GM21723 (cell line): ENCODE data around the gene MAGI3.
"Not testable (repeated sequence)": the region's sequence is repeated elsewhere in the genome, so short reads cannot be mapped to it uniquely, and the experiment has no call there.

Source experiments
- ATAC-seq: cut with Tn5 transposase; IDR thresholded peaks from one replicate; pipeline ENCODE4 v1.9.1; 2021; ENCODE audit warnings: mild to moderate bottlenecking, moderate library complexity; ENCODE audit not compliant: unreplicated experiment

MAGI3 gene

DNA sequence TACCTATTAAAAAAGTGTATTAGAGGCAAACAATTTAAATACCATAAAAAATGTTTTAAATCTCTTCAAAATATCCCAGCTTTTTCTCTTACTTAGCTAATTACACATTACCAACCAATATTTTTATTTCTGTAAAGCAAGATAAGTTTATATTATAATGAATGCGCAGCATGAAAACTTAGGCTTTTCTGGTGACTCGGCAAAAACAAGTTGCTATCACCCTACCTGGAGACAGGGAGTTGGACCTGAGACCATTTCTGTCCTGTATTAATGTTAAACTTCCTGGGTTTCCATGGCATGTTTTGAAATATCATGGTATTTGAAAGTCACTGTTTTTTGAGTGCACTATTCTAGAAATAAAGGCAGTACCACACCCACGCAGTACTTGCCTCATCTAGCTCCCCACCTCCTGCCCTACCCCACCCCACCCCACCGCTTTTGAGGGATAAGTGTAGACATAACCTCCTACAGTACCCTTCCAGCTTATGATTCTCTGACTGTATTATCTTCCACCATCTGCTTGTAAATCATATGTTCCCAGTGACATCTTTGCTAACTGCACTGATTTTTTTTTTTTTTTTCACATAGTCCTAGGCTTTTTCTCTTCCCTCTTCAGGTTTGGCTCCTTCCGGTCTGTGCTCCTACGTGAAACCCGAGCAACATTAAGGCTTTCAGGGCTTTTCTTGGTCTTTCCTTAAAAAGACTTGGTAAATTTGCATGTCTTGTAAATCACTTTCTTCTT is 291.5 kb downstream of the MAGI3 start:
- ATAC-seq = no peak

DNA sequence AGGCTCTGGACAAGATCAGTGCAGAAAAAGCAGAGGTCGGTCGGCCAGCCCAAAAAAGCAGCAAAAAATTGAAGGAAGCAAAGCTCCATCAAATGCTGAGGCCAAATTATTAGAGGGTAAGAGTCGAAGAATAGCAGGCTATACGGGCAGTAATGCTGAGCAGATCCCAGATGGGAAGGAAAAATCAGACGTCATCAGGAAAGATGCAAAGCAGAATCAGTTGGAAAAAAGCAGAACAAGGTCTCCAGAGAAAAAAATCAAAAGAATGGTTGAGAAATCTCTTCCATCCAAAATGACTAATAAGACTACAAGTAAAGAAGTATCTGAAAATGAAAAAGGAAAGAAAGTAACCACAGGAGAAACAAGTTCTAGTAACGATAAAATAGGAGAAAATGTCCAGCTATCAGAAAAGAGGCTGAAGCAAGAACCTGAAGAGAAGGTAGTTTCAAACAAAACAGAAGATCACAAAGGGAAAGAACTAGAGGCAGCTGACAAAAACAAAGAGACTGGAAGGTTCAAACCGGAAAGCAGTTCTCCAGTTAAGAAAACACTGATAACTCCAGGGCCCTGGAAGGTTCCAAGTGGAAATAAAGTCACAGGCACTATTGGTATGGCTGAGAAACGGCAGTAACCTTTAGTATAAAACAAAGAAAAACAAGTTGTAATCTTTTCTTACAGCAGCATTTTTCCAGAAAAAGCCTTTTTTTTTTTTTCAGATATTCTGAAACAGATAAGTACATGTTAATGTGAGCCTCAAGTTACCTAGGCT is 293.3 kb downstream of the MAGI3 start:
- no peak for ATAC-seq

DNA sequence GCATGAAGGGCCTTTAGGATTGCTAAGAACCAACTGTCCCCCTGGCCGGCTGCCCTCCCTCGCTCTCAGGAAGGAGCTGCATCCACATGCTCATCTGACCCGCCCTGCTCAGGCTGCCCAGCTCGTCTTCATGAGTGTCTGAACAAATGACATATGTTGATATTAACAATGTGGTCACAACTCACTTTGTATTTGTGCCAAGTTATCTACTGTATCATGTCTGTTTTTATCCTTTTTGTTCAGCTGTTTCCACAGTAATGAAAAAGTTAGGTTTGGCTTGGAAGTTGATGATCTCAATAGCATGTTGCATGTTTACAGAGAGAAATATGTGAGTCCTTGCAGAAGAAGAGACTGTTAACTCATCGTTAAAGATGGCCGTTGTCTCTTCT is 293.8 kb downstream of the MAGI3 start:
- ATAC-seq = no peak

DNA sequence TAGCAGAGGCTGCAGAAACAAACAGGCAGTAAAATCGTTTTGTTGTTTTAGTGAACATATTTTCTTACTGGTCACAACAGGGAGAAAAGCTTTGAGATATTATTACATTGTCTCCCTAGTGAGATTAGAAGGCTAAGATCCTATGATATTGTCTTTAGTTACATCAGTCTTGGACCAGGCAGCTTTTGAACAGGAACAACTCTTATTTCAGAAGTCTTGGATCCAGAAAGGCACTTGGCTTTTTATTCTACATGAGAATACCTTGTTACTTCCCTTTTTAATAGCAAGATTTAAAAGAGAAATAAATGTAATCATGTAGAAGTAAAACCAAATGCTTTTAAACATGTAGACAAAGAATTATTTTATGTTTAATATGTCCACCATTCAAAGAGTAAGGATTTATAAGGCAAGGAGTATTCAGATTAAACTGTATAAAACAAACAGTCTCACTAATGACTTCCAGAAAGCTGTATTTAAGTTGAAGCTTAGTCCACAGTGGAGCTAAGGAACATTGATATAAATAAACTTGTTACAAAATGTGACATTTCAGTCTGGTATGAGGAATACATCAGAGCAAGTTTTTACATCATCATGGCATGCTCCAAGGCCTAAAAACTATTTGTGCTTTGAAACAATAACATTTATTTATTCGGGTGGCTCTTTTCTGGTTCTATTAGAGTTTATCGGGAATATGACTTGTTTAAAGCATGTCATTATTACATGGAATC is 296.7 kb downstream of the MAGI3 start:
- no peak for ATAC-seq

DNA sequence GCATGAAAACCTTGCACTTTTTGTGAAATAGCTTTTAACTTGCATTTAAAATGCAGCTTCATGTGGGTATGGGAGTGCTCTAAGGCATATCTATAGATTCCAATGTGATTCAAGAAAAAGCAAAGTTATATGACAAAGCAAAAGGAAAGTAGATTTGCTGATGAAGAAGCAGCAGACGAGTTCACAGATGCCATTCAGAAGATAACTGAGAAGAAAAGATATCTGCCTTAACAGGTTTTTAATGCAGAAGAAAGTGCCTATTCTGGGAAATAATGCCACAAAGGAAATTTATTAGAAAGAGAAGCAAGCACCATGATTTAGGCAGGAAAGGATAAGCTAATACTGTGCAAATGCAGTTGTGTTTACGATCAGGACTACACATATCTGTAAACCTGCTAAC is 300.9 kb downstream of the MAGI3 start:
- ATAC-seq = no peak

DNA sequence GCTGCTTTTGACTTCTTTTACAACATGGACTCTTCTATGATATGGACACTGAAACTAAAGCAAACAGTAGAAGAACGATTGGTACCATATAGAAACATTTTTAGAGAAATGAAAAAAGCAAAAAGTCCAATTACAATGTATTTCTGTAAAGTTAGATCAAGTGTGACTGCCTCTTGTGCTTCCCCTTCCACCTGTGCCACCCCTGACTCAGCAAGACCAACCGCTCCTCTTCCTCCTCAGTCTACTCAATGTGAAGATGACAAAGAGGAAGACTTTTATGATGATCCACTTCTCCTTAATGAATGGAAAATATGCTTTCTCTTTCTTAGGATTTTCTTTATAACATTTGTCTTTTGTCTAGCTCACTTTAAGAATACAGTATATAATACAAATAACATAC is 302.0 kb downstream of the MAGI3 start:
- ATAC-seq = no peak

DNA sequence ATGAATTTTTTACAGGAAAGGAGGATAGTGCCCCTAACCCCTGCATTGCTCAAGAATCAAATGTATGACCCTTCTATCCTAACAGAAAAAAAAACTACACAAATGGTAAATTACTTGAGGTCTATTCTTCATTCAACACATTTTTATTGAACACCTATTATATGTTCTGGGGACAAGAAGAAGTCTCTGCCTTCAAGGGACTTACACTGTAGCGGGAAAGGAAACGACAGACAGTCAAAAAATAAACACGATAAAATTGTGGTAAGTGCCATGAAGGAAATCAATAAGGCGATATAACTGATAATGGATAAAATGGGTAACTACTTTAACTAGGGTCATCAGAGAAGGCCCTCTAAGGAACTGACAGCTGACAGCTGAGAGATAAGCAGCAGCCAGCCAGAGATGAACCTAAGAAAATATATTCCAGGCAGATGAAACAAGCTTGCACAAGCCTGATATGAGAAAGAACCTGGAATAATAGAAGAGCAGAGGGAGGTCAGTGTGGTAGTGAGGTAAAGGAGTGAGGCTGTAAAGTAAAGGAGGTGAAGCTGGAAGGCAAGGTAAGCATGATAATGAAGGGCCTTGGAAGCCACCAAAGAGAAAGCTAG is 302.6 kb downstream of the MAGI3 start:
- no peak for ATAC-seq

DNA sequence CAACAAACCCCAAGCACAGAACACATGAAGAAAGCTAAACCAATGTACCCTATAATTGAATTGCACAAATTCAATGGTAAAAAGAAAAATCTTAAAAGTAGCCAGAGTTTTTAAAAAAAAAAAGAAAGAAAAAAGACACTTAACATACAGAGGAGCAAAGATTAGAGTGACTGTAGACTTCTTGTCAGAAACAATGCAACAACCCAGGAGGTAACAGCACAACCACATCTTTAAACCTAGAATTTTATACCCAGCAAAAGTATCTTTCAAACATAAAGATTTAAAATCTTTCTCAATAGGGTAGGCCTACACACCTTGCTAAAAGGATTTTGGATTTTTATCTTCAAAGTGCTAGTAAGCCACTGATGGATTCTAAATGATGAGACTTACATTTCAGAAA is 304.6 kb downstream of the MAGI3 start:
- no peak for ATAC-seq

DNA sequence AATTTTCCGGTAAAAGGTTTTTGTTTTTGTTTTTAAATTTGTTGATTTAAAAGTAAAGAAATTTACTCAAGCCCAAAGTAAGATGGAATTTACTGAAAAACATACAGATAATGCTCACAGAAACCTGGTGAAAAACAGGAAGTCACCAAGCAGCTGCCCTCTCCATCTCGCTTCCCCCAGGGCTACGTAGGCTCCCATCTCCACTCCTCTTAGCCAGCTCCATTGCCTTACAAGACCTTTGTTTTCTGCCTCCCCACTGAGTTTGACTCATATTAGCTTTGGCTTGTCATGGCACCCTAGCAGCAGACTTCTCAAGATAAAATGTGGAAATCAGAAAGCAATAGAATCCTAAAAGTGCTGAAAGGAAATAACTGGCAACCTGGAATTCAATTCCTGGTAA is 311.1 kb downstream of the MAGI3 start:
- ATAC-seq = no peak

DNA sequence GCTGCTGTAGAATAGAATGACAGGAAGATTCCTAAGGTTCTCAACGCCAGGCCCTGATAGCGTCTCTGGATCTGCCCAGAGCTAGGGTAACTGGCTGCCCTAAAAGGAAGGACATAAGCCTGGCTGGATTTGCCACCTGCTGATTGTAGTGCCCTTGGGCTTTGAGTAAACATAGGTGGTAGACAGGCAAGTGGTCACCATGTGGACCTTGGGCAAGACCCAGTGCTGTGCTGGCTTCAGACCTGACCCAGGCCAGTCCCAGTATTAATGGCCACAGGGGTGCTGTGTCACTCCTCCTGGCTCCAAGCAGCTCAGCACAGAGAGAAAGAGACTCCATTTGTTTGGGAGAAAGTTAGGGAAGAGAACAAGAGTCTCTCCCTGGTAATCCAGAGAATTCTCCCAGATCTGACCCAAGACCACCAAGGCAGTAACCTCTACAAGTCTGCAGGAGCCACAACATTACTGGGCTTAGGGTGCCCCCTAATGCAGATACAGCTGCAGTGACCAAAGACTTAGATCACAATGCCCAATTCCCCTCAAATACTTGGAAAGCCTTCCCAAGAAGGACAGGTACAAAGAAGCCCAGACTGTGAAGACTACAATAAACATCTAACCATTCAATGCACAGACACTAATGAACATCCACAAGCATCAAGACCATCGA is 324.4 kb downstream of the MAGI3 start:
- ATAC-seq = no peak

DNA sequence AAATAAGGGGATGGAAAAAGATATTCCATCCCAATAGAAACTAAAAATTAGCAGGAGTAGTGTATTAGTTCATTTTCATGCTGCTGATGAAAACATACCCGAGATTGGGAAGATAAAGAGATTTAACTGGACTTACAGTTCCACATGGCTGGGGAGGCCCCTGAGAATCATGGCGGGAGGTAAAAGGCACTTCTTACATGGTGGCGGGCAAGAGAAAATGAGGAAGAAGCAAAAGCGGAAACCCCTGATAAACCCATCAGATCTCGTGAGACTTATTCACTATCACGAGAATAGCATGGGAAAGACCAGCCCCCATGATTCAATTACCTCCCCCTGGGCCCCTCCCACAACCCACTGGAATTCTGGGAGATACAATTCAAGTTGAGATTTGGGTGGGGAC is 327.2 kb downstream of the MAGI3 start:
- not testable (repeated sequence) for ATAC-seq

DNA sequence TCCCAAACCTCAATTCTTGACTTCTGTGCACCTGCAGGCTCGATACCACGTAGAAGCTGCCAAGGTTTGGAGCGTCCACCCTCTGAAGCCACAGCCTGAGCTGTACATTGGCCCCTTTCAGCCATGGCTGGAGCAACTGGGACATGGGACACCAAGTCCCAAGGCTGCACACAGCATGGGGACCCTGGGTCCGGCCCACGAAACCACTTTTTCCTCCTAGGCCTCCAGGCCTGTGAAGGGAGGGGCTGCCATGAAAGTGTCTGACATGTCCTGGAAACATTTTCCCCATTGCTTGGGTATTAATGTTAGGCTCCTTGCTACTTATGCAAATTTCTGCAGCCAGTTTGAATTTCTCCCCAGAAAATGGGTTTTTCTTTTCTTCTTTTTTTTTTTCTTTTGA is 328.3 kb downstream of the MAGI3 start:
- not testable (repeated sequence) for ATAC-seq

DNA sequence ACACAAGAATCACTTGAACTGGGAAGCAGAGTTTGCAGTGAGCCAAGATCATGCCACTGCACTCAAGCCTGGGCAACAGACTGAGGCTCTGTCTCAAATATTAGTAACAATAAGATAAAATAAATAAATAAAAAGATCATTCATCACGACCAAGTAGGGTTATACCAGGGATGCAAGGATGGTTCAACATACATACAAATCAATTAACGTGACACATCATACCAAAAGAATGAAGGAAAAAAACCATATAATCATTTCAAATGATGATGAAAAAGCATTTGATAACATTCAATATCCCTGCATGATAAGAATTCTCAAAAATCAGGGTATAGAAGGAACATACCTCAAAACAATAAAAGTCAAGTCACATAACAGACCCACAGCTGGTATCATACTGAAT is 330.7 kb downstream of the MAGI3 start:
- ATAC-seq = no peak

DNA sequence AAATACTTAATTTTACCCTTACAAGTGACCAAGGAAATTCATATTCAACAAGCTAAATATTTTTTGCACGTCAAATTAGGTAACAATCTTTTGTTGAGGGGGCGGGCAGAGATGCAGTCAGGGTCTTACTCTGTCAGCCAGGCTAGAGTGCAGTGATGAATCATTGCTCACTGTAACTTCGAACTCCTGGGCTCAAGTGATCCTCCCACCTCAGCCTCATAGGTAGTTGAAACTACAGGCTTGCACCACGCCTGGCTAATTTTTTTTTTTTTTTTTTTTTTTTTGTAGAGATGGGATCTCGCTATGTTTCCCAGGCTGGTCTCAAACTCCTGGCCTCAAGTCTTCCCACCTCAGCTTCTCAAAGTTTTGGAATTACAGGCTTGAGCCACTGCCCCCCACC is 342.5 kb downstream of the MAGI3 start:
- ATAC-seq = no peak

DNA sequence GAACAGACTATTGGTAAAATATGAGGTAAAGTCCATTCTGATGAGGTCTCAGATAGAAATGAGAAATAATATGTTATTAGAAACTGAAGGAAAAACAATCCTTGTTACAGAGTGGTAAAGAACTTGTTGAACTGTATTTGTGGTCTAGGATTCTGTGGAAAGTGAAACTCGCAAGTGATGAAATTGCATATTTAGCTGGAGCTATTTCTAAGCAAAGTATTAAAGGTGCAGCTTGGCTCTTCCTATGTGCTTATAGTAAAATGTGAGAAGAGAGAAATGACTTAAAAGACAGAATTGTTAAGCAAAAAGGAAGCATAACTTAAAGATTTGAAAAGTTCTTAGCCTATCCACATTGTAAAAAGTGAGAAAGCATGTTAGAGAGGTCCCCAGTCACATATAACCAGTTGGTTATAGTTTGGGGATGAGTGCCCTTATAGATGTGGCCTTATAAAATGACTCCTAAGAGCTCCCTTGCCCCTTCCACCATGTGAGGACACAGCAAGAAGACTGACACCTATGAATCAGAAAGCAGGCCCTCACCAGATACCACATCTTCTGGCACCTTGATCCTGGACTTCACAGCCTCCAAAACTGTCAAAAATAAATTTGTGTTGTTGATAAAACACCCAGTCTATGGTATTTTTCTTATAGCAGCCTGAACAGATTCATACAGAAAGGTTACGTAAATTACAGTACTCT is 344.2 kb downstream of the MAGI3 start:
- ATAC-seq = no peak
